HG02623 (cell line): Measurements from ENCODE around the gene STH.
"Not testable (repeated sequence)": the region's sequence is repeated elsewhere in the genome, so short reads cannot be mapped to it uniquely, and the experiment has no call there.

Source experiments
- ATAC-seq: cut with Tn5 transposase; IDR thresholded peaks from one replicate; pipeline ENCODE4 v1.9.1; 2021; ENCODE audit warnings: moderate library complexity; ENCODE audit not compliant: unreplicated experiment

The STH gene

GRCh38 chr17:45998987-45999899 is at the start of gene STH:
Gene STH (plus strand): TSS chr17:45999250. CDS start chr17:45999280, 30 bp downstream.
- no peak for ATAC-seq

- ATAC-seq: no peak
Measured at GRCh38 chr17:45949755-45950320, 49.2 kb upstream of the STH start.

- no peak for ATAC-seq
Measured at GRCh38 chr17:45950888-45951287, 48.2 kb upstream of the STH start.

GRCh38 chr17:45951403-45951802 is 47.6 kb upstream of the STH start:
- ATAC-seq: no peak

- no peak for ATAC-seq
Measured at GRCh38 chr17:45951941-45952340, 47.1 kb upstream of the STH start.

GRCh38 chr17:45952814-45953320 is 46.2 kb upstream of the STH start:
- ATAC-seq: no peak

- ATAC-seq: no peak
Measured at GRCh38 chr17:45953561-45953960, 45.5 kb upstream of the STH start.

GRCh38 chr17:45954914-45955313 is 44.1 kb upstream of the STH start:
- no peak for ATAC-seq

- ATAC-seq: no peak
Measured at GRCh38 chr17:45955326-45955725, 43.7 kb upstream of the STH start.

GRCh38 chr17:45956090-45956489 is 43.0 kb upstream of the STH start:
- ATAC-seq: no peak

- ATAC-seq: not testable (repeated sequence)
Measured at GRCh38 chr17:45956746-45957145, 42.3 kb upstream of the STH start.

GRCh38 chr17:45958307-45958706 is 40.7 kb upstream of the STH start:
- ATAC-seq: no peak

- ATAC-seq: no peak
Measured at GRCh38 chr17:45958994-45959665, 39.9 kb upstream of the STH start.

- no peak for ATAC-seq
Measured at GRCh38 chr17:45960311-45960710, 38.7 kb upstream of the STH start.

GRCh38 chr17:45961206-45961605 is 37.8 kb upstream of the STH start:
- no peak for ATAC-seq

GRCh38 chr17:45962221-45962972 is 36.7 kb upstream of the STH start:
- no peak for ATAC-seq

GRCh38 chr17:45963283-45963682 is 35.8 kb upstream of the STH start:
- ATAC-seq: no peak

GRCh38 chr17:45963889-45964288 is 35.2 kb upstream of the STH start:
- no peak for ATAC-seq

GRCh38 chr17:45964634-45965033 is 34.4 kb upstream of the STH start:
- ATAC-seq: no peak

GRCh38 chr17:45965812-45966211 is 33.2 kb upstream of the STH start:
- no peak for ATAC-seq
